ENCODE data around the gene SRD5A2.

The SRD5A2 gene

DNA sequence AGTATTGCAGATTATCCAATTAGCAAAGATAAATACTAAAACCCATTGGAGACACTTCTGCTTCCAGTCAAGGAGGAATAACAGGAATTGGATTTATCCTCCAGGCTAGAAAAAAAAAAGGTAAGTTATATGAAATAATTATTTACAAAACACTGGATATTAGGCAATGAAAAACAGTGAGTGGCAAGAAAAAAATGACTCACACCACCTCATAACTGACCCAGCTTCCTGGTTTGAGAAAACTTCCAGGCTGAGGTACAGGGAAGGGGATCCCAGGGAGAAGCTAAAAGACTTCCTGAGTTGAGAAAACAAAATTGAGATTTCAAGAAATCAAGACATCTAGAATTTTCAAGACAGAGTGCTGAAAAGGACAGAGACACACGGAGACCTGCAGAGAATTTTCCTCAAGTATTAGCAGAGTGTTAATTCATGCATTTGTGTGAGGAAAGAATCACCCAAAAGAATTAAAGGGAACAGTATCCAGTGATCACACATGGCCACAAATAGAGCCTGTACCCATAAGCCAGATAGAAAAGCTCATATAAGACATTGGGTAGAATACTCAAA is 17.4 kb downstream of the SRD5A2 start:
- no peaks in the 10 kb centered on the region for H3K4me1 ChIP-seq (ENCODE audit: control insufficient read depth in 1 of 2, insufficient read depth in 1 of 2, low read depth in 1 of 2, low read length in 1 of 2)
- no peak overlapping the region for H3K4me3 ChIP-seq (ENCODE audit: low read depth in 1 of 2, low read length in 1 of 2)
- H3K27me3 ChIP-seq = no peaks in the 10 kb centered on the region
- TF ChIP-seq, protein P1, sequence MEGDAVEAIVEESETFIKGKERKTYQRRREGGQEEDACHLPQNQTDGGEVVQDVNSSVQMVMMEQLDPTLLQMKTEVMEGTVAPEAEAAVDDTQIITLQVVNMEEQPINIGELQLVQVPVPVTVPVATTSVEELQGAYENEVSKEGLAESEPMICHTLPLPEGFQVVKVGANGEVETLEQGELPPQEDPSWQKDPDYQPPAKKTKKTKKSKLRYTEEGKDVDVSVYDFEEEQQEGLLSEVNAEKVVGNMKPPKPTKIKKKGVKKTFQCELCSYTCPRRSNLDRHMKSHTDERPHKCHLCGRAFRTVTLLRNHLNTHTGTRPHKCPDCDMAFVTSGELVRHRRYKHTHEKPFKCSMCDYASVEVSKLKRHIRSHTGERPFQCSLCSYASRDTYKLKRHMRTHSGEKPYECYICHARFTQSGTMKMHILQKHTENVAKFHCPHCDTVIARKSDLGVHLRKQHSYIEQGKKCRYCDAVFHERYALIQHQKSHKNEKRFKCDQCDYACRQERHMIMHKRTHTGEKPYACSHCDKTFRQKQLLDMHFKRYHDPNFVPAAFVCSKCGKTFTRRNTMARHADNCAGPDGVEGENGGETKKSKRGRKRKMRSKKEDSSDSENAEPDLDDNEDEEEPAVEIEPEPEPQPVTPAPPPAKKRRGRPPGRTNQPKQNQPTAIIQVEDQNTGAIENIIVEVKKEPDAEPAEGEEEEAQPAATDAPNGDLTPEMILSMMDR (IDR thresholded peaks at IDR 0.05) = no peak
- H3K27ac ChIP-seq = no peak overlapping the region
- H3K36me3 ChIP-seq = no peaks in the 10 kb centered on the region
- H3K9me3 ChIP-seq = no peaks in the 10 kb centered on the region

DNA sequence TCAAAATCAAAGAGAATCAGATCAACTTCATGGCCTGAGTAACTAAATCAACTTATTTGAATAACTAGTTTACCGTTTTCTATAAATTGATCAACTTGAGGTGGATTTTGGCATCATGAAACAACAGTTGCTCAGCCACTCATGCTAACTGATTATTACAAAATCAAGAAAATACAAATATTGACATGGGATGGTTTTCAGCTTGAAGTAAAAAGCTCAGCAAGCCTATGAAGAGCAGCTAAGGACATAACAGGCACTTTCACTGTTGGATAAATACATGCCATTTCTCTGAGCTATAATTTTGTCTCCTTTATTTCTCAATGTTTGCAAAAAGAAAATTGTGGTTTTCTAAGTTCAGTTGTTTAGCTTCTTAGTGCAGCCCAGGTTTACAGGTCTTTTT is 18.9 kb downstream of the SRD5A2 start:
- no peak overlapping the region for H3K27ac ChIP-seq

DNA sequence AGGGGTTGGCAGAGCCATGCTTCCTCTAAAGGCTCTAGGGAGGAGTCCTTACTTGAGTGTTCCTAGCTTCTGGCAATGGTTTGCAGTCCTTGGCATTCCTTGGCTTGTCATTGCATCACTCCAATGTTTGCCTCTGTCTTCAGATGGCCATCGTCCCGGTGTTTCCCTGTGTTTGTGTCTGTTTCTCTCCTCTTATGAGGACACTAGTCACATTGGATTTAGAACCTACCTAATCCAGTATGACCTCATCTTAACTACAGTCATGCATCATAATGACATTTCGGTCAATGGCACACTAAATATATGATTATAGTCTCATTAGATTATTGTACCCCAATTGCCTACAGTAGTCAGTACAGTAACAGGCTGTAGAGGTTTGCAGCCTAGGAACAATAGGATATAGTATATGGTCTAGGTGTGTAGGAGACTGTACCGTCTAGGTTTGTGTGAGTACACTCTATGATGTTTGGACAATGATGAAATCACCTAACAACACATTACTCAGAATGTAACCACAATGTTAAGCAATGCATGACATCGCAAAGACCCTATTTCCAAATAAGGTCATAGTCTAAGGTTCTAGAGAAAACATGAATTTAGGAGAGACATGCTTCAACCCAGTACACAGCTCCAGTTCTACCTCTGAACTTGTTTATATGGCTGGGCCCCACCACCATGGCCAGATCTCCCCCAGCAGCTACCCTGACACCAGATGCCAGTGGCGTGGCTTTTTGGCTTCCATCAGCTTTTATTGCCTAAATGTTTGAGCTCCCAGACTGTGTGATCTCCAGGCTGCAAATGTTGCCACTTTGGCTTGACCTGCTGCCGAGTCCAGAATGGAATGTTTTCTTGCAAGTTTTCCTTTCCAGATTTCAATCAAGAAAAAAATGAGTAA is 22.1 kb downstream of the SRD5A2 start:
- no peak overlapping the region for H3K27ac ChIP-seq
- no peaks in the 10 kb centered on the region for H3K9me3 ChIP-seq

More for the DNA sequence above, 18.9 kb downstream of the SRD5A2 start:
- no peaks in the 10 kb centered on the region for H3K9me3 ChIP-seq
- H3K36me3 ChIP-seq = no peaks in the 10 kb centered on the region
- TF ChIP-seq, protein P1 (IDR thresholded peaks at IDR 0.05) = no peak
- H3K4me3 ChIP-seq (ENCODE audit: low read depth in 1 of 2, low read length in 1 of 2) = no peak overlapping the region
- H3K27me3 ChIP-seq = no peaks in the 10 kb centered on the region
- H3K4me1 ChIP-seq (ENCODE audit: control insufficient read depth in 1 of 2, insufficient read depth in 1 of 2, low read depth in 1 of 2, low read length in 1 of 2) = no peaks in the 10 kb centered on the region

DNA sequence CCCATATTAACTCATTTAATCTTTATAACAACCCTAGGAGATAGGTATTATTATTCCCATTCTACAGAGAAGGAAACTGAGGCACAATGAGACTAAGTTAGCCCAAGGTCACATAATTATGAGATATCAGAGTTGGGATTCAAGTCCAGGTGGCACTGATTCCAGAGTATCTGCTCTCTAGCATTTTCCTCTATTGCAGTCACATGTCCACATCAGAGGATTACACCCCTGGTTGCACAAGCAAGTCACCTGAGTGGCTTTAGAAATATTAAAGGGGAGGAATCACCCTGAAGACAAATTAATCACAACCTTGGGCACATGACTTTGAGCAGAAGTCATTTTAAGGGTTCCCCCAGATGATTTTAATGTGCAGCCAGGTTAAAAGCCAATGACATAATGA is 23.8 kb downstream of the SRD5A2 start:
- Histone ChIP-seq H3K9me3 (no peaks in the 10 kb centered on the region), H3K4me1 (ENCODE audit: control insufficient read depth in 1 of 2, insufficient read depth in 1 of 2, low read depth in 1 of 2, low read length in 1 of 2) (no peaks in the 10 kb centered on the region), H3K36me3 (no peaks in the 10 kb centered on the region), H3K4me3 (ENCODE audit: low read depth in 1 of 2, low read length in 1 of 2) (no peak overlapping the region), H3K27me3 (no peaks in the 10 kb centered on the region), H3K27ac (no peak overlapping the region)
- TF ChIP-seq, protein P1 (IDR thresholded peaks at IDR 0.05) = no peak

More for the DNA sequence above, 22.1 kb downstream of the SRD5A2 start:
- TF ChIP-seq, protein P1 (IDR thresholded peaks at IDR 0.05) = no peak
- Histone ChIP-seq H3K4me1 (ENCODE audit: control insufficient read depth in 1 of 2, insufficient read depth in 1 of 2, low read depth in 1 of 2, low read length in 1 of 2) (no peaks in the 10 kb centered on the region), H3K4me3 (ENCODE audit: low read depth in 1 of 2, low read length in 1 of 2) (no peak overlapping the region), H3K36me3 (no peaks in the 10 kb centered on the region), H3K27me3 (no peaks in the 10 kb centered on the region)

DNA sequence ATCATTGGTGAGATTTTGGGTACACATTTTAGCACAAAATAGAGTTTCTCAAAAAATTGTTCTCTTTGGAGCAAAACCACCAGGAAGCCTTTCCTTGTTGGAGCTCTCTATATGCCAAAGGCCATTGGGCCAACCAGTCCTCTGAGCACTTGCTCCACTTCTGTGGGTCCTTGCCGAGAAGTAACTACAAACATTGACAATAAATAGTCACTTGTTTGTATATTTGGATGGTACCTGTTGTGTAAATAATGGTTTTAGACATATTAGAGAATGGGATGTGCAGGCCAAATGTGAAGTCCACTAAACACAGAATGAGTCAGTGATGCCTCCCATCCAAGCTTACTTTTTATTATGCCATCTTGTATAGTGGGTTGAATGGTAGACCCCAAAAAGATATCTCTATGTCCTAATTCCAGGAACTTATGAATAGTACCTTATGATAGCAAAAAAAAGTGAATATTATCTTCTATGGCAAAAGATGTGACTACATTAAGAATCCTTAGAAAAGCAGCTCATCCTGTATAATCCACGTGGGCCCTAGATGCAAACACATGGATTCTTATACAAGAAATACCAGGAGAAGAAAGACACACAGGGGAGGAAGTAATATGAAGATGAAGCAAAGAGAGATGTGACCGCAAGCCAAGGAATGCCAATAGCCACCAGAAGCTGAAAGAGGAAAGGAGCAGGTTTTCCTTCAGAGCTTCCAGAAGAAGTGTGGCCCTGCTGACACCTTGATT is 24.6 kb downstream of the SRD5A2 start:
- Histone ChIP-seq H3K4me3 (ENCODE audit: low read depth in 1 of 2, low read length in 1 of 2) (no peak overlapping the region), H3K9me3 (no peaks in the 10 kb centered on the region), H3K27me3 (no peaks in the 10 kb centered on the region), H3K4me1 (ENCODE audit: control insufficient read depth in 1 of 2, insufficient read depth in 1 of 2, low read depth in 1 of 2, low read length in 1 of 2) (no peaks in the 10 kb centered on the region), H3K27ac (no peak overlapping the region), H3K36me3 (no peaks in the 10 kb centered on the region)
- TF ChIP-seq, protein P1 (IDR thresholded peaks at IDR 0.05) = no peak

Measured in neutrophil (primary cell).